Measurements from ENCODE around the gene RNU5D-1.

RNU5D-1 gene

GRCh38 chr1:44696789-44697345 lies 34.1 kb downstream of the RNU5D-1 start:
- peak; percentile 12 for DNase-seq

- no peak for DNase-seq
Observed at GRCh38 chr1:44696101-44696500, 34.9 kb downstream of the RNU5D-1 start.

GRCh38 chr1:44695671-44696070 lies 35.3 kb downstream of the RNU5D-1 start:
- DNase-seq, result no peak

- no peak for DNase-seq
Observed at GRCh38 chr1:44694863-44695478, 36.0 kb downstream of the RNU5D-1 start.

- no peak for DNase-seq
Observed at GRCh38 chr1:44693900-44694299, 37.1 kb downstream of the RNU5D-1 start.

GRCh38 chr1:44693159-44693558 lies 37.8 kb downstream of the RNU5D-1 start:
- no peak for DNase-seq

GRCh38 chr1:44689447-44689765 lies 41.6 kb downstream of the RNU5D-1 start:
- no peak for DNase-seq

- no peak for DNase-seq
Observed at GRCh38 chr1:44688760-44689446, 42.1 kb downstream of the RNU5D-1 start.

GRCh38 chr1:44685881-44686280 lies 45.1 kb downstream of the RNU5D-1 start:
- DNase-seq, result no peak

GRCh38 chr1:44685218-44685617 lies 45.8 kb downstream of the RNU5D-1 start:
- DNase-seq, result no peak

- no peak for DNase-seq
Observed at GRCh38 chr1:44684525-44684924, 46.4 kb downstream of the RNU5D-1 start.

- no peak for DNase-seq
Observed at GRCh38 chr1:44682883-44683265, 48.1 kb downstream of the RNU5D-1 start.

GRCh38 chr1:44681905-44682882 lies 48.8 kb downstream of the RNU5D-1 start:
- no peak for DNase-seq

Measured in stimulated activated naive CD4-positive, alpha-beta T cell treated with Interleukin-2 at 50 U/mL for 16 hours (primary cell).